Activated CD4-positive, alpha-beta T cell treated with anti-CD3 and anti-CD28 coated beads, Interleukin-2, amount 50 U/mL, for 1 hour (primary cell): ENCODE results near the gene HTR3E.
"Not testable (repeated sequence)": the region's sequence is repeated elsewhere in the genome, so short reads cannot be mapped to it uniquely, and the experiment has no call there.

Experiments
- DNase-seq: peaks from one replicate; pipeline ENCODE4 v3.0.0-alpha.2; 2020

Gene HTR3E

DNA sequence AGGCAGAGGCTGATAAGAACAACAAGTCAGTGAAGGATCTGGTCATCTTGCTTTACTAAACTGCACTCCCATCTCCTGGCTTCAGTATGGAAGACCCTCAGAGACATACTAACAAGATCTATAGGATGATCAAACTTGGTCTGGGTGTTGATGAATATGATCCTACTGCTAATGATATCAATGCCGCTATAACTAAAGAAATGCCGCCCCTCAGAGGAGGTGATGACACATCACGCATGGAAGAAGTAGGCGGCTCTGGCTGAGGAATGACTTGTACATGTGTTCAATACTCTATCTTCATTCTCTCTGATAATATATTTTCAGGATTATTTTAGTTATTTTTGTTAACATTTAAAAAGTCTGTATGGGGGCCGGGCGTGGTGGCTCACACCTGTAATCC is 20.8 kb downstream of the HTR3E start:
- DNase-seq = no peak

DNA sequence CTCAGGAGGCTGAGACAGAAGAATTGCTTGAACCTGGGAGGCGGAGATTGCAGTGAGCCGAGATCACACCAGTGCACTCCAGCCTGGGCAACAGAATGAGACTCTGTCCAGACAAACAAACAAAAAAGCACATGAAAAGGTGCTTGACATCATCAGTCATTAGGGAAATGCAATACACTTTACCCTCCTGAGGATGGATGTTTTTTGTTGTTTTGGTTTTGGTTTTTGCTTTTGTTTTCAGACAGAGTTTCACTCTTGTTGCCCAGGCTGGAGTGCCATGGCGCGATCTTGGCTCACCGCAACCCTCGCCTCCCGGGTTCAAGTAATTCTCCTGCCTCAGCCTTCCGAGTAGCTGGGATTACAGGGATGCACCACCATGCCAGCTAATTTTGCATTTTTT is 24.2 kb downstream of the HTR3E start:
- not testable (repeated sequence) for DNase-seq

DNA sequence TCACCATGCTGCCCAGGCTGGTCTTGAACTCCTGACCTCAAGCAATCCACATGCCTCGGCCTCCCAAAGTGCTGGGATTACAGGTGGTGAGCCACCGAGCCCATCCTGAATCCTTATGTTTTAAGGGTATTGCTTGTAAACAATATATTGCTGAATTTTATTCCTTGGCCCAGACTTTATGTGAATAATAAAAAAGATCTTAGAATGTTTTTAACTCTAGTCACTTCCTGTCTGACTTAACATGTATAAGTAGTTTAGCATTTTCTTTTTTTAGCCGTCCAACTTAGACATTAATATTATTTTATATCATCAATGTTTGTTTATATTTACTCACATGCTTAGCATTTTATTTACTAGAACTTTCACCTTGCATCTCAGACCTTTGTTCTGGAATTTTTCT is 29.1 kb downstream of the HTR3E start:
- no peak for DNase-seq

DNA sequence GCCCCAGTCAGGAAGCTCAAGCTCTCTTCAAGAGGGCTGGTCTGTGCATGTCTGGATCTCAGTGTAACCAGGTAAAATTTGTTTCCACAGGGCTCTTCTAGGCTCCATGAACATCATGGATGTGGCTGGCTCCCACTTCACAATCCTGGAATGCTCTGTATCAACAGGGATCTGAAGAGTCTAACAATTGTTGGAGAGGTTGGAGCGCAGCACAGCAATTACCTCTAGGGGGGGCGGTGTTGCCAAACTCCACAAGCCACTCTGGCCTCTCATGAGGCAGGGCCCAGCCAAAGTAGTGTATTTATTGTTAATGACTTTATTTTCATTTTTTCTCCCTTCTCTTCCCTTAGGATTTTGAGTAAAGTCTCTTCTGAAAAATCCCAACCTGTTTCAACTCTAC is 32.1 kb downstream of the HTR3E start:
- no peak for DNase-seq

DNA sequence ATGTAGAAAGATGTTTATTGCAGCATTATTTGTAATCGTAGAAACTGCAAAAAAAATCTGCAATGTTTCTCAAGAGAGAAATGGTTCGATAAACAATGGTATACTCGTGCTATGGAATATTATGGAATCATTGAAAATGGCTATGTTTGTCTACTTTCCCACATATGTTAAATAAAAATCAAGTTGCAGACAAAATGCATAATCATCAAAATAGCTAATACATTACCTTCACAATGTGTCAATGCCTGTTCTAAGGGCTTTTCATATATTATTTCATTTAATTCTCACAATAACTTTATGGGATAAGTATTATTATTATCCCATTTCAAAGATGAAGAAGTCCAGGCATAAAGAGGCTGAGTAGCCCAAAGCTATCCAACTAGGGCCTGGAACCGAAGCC is 36.1 kb downstream of the HTR3E start:
- no peak for DNase-seq

DNA sequence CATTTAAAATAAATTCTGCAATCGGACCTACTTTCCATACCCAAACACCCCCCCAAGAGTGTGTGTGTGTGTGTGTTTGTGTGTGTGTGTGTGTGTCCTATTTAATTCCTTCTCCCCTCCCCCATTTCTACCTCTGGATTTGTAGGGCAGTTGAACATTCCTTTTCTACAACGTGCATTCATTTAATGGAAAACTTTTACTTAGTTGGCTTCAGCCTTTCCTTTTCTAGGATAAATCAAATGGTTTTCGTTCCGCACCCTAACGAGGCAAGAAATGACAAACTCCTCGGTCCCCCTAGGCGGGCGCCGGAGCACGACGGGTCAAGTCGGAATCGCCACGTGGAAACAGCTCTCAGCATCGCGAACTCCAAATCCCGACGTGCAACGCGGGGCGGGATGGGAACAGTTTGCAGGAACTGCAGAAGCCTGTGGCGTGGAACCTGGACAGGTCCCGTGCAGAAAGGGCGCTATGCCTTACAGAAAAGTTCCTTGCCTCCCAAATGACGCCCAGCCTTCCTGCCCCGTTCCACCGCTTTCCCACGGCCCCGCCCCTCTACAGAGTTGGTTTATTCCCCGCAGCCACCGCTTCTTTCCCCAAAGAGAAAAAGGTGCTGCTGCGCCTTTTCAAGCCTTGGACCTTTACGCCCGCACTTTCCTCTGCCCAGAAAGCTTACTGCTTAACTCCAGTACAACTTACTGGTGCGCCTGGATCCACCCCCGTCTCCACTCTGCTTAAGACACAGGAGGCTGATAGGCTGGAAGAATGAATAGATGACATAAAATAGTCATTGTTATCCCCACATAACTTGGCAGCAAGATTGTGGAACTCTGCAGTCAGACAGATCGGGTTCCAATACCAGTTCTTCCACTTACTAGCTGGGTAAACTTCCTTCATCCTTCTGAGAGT is 37.2 kb downstream of the HTR3E start:
- DNase-seq = peak; percentile 36

DNA sequence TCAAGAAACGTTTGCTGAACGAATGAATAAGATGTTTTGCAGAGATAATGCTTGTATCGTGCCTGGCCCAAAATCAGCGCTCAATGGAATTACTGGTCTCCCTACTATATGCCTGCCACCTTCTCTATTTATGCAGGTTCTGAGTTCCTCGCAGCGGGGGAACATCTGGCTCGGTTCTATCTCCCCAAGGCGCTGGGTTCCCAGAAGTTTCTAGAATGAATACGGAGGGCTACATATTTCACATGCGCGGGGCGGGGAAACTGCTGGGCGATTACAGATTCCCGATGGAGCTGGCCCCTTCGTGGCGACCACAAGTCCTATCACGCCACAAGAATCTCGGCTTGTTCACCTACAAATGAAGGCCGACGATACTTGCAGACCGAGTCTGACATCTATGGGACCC is 37.9 kb downstream of the HTR3E start:
- DNase-seq = no peak

DNA sequence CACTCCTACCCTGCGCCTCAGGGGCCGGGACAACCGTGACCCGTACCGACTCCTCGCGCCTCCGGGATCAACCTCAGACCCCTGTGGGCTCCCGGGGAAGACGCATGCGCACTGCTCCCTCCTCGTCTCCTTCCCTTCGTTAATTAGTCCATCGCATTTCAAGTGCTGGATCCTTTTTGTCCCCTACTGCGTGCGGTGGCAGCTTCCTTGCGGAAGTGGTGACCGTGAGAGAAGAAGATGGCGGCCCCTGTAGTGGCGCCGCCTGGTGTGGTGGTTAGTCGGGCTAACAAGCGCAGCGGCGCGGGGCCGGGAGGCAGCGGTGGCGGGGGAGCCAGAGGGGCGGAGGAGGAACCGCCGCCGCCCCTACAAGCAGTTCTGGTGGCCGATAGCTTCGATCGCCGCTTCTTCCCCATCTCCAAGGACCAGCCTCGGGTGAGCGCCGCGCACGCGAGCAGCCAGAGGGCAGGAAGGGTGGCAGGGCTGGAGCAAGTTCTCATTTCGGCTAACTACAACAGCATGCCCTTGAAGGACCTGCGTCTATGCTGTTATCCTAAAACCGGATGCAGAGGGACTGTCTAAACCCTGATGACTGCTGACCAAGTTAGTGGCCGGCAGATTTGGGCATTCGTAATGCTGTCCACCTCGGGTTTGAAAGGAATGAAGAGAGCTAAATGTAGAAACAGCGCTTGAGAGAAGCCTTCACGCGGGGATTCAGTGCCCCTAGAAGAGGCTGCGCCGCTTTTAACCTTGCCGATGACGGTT is 38.5 kb downstream of the HTR3E start, which contains the start of gene EIF2B5:
TSS of gene EIF2B5 (plus strand) at position 210 of the 762 bp plus-strand sequence. CDS start at position 238, 28 bp downstream.
- DNase-seq = peak; percentile 79

DNA sequence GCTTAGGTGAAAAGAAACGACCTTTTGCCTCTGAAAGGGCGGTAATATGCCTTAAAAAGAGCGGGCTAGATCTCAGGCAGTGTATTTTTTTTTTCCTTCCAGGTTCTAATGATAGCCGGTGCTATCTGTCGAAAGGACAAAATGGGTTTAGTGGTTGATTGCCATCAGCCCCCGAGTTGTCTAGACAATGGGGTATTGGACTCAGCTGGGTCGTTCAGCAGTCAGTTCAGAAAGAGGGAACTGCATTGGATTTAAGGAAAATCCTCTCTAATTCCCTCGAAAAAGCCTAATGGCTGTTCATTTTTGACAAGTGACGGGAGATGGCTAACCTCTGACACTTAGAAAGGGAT is 39.0 kb downstream of the HTR3E start:
- DNase-seq = no peak

DNA sequence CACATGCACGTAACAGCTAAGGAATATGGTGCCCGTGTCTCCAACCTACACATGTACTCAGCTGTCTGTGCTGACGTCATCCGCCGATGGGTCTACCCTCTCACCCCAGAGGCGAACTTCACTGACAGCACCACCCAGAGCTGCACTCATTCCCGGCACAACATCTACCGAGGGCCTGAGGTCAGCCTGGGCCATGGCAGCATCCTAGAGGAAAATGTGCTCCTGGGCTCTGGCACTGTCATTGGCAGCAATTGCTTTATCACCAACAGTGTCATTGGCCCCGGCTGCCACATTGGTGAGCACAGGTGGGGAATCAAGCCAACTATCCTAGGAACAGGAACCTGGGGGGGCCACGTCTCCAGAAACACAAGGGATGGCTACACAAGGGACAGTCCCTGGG is 43.6 kb downstream of the HTR3E start:
- no peak for DNase-seq

DNA sequence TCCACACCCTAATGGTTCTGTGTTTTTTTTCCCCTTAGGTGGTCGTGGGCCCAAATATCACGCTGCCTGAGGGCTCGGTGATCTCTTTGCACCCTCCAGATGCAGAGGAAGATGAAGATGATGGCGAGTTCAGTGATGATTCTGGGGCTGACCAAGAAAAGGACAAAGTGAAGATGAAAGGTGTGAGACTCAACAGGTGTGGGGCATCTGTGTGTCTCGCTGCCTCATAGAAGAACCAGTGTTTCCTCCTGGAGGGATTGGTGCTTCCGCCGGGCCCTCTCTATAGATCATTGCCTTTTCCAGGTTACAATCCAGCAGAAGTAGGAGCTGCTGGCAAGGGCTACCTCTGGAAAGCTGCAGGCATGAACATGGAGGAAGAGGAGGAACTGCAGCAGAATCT is 45.3 kb downstream of the HTR3E start:
- no peak for DNase-seq

DNA sequence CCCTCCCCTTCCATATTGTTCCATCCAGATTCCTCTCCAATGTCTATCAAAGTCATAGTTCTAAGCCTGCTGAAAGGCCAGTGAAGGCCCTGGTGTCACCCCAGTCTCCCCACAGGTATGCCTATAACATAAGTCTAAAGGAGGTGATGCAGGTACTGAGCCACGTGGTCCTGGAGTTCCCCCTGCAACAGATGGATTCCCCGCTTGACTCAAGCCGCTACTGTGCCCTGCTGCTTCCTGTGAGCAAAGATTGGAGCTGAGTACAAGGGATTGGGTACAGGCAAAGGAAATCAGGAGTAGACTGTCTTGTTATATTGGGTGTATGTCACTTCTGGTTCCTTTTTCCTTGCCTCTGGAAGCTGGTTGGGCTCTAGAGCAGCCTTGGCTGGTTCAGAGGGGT is 46.5 kb downstream of the HTR3E start:
- DNase-seq = no peak

DNA sequence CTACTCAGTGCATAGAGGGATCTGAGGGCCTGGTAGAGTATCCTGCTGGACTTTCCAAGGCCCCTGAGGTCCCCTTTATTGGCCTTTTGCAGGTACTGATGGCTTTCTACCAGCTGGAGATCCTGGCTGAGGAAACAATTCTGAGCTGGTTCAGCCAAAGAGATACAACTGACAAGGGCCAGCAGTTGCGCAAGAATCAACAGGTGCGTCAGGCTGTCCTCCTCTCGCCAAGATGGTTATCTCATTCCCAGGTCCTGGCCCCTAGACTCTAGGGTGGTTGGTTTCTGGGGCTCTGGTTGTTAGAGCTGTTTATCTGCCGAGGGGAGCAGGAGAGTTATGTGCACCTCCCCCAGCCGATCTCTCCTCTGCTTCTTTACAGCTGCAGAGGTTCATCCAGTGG is 47.6 kb downstream of the HTR3E start:
- no peak for DNase-seq

DNA sequence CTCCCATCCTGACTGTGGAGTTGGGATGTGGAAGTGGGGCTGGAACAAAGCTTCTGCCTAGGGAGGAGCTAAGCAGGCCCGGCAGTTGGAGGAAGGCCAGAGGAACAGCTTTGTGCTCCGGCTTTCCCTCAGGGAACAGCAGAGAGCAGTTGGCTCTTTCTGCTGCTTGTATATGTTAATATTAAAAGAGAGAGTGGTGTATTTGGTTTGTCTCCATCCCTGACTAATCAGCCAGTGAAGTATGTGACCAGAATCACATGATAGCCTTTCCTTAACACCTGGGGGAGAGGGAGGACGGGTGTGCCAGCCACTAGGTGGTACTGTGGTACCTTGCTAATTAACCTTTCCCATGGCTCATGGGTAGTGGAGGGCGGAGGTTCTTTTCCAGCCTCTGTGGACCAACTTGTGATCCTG is 48.3 kb downstream of the HTR3E start:
- DNase-seq = peak; percentile 33

DNA sequence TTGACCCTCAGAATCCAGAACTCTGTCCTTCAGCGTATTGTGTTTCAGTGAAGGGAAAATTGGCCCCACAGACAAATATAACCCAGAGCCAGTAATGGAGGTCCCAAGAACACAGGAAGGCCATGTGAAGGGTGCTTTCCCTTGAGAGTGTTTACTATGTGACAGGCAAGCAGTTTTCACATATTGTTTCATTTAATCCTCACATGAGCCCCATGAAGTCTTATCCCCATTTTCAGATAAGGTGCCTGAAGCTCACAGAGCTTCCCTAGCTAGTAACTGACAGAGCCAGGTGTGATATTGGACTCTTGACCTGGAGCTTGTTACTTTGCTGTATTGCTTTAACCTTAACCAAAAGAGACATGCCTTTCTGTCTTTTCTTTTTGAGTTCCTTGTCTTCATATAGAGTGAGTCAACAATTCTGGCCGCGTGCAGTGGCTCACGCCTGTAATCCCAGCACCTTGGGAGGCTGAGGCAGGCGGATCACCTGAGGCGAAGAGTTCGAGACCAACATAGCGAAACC is 48.9 kb downstream of the HTR3E start:
- no peak for DNase-seq

DNA sequence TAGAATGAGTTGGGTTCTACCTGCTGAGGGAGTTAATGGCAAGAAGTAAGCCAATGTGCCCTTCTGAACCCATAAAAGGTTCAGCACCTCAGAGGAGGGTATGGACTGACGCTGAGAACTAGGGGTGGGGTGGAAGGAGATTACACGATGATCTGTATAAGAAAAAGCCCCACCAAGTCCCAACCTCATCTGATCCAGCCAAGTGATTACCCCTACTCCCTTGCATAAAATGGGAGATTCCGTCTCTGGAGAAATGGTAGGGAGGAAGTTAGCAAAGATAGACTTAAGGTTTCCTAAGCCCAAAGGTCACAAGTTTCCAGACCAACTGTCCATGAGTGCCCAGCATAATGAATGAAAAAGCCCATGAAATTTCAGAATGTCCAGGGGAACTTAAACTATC is 51.2 kb downstream of the HTR3E start:
- no peak for DNase-seq

DNA sequence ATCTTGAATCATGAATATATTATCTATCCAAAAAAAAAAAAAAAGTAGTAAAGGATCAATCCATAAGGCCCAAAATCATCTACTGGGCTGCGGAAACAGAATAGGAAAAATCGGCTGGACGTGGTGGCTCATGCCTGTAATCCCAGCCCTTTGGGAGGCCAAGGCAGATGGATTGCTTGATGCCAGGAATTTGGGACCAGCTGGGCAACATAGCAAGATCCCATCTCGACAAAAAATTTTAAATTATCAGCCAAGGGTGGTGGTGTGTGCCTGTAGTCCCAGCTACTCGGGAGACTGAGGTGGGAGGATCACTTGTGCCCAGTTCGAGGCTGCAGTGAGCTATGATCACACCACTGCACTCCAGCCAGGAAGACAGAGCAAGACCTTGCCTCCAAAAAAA is 52.3 kb downstream of the HTR3E start:
- no peak for DNase-seq

DNA sequence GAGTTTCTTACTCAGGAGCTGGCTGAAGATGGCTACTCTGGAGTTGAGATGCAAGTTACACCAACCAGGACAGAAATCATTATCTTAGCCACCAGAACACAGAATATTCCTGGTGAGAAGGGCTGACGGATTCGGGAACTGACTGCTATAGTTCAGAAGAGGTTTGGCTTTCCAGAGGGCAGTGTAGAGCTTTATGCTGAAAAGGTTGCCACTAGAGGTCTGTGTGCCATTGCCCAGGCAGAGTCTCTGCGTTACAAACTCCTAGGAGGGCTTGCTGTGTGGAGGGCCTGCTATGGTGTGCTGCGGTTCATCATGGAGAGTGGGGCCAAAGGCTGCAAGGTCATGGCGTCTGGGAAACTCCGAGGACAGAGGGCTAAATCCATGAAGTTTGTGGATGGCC is 52.9 kb downstream of the HTR3E start:
- not testable (repeated sequence) for DNase-seq

DNA sequence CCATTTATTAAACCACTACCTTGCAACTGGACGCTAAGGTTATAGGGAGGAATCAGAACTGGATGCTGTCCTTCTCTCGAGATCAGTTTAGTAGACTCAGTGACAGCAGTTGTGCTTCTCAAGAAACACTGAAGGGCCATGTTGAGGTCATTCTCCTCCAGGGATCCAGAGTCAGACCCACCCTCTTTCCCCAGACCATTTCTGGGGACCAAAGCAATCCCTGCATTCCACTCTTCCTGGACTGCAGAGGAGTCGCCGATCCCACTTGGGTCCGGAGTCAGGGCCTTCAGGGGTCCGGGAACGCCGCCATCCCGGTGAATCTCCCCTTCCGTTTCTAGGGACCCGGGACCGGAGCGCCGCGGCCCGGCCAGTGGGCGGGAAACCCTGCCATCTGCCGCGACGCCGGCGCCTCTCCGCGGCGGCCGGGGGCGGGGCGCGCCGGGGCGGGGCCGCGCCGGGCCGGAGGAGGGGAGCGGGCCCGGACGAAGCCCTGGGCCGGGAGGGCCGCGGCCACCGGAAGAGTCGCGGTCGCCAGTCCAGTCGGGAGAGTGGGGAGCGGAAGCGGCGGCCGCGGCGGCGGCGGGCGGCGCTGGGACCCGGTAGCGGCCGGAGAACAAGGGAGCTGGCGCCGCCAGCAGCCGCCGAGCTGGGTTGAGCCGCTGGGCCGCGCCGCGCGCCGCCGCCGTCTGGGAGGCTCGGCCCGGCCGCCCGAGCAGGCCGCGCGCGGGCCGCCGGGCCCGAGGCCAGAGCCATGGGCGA is 58.2 kb downstream of the HTR3E start, which contains the start of gene DVL3:
TSS of gene DVL3 (plus strand) at position 493 of the 759 bp plus-strand sequence. CDS start at position 752, 259 bp downstream.
- peak; percentile 17 for DNase-seq

DNA sequence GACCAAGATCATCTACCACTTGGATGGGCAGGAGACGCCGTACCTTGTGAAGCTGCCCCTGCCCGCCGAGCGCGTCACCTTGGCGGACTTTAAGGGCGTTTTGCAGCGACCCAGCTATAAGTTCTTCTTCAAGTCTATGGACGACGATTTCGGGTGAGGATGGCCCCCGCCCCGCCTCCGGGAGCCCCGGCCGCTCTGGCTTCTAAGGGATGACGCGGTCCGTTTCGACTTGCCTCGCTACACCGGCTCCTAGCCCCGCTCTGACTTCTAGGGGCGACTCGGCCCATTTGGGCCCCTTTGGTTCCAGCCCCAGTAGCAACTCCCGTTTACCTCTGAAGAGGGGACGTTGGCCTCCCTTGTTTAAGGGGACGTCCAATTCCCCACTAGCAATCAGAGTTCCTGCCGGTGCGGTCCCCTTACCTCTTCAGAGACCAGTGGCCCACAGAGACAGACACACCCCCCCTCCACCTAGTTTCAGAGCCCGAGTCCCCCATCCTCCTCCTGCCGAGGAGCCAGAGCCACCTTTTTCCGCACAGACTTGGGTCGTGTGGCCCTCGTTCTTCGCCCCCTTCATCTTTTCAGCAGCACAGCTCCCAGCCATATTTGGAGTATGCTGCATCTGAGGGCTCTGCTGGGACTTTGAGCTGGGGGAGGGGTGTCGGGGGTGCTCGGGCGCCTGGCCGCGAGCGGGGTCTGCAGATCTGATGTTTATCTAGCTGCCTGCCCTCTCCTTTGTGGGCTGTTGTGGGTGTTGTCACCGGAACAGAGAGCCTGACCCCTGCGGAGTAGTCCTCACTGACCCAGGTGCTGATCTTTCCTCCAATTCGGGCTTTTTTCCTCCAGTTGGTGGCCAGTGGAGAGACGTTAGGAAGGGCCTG is 59.0 kb downstream of the HTR3E start:
- DNase-seq = peak; percentile 46

DNA sequence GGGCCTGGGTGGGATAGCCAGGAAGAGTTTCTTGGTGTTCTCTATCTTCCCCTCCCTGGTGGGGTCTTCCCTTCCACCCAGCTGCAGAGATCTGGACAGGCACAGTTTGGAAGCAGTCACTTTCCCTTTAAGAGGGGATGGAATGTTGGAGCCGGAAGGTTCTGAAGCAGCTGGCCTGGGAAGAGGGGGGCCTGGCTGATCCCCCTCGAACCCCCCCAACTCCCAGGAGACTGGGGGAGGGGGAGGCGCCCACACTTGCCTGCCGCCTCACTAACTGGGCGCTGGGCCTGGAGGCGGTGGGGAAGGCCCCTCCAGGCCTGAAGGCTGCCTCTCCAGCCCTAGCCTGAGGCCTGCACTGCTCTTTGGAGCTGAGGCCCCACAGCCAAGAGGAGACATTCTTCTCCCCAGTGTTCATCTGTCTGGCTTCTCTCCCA is 59.7 kb downstream of the HTR3E start:
- no peak for DNase-seq
